ENCODE data around the gene PERCC1. TPM values are rescaled to one million over a fixed set of nuclear protein-coding genes. Genes with fewer than 3 reads are reported as not detected.

The PERCC1 gene
- total RNA-seq, 2 experiments from 2014 or later = not detected

GRCh38 chr16:1443980-1444729, 13.3 kb downstream of the PERCC1 start, which contains the start of gene CCDC154:
Gene CCDC154 (minus strand): TSS chr16:1444556. CDS start chr16:1444322, 234 bp downstream.
- CTCF ChIA-PET (ENCODE audit: unreplicated experiment) = interaction anchor here (0.5 kb wide), 1 partner anchor 37 kb away, joined by 4 read pairs; no protein-coding TSS in a partner anchor
- Histone ChIP-seq H3K27ac (ENCODE audit: low read depth, low read length, poor library complexity, severe bottlenecking) (no peak within 1 kb of the TSS), H2AFZ (ENCODE audit: low read length) (no peak within 1 kb of the TSS), H3K4me3 (ENCODE audit: low read depth, low read length, poor library complexity, severe bottlenecking) (no peak within 1 kb of the TSS), H3K9me3 (ENCODE audit: low read length) (no peaks in the 10 kb centered on the region), H3K36me3 (ENCODE audit: insufficient read depth, low read length) (no peaks in the 10 kb centered on the region), H3K4me2 (ENCODE audit: low read length) (no peak within 1 kb of the TSS), H3K9me2 (ENCODE audit: insufficient read depth, low read length) (no peaks in the 10 kb centered on the region), H3K4me1 (ENCODE audit: insufficient read depth, low read length, poor library complexity, severe bottlenecking) (no peaks in the 10 kb centered on the region), H3K79me2 (ENCODE audit: insufficient read depth, low read depth, low read length) (no peaks in the 10 kb centered on the region), H4K20me1 (ENCODE audit: insufficient read depth, low read length) (no peaks in the 10 kb centered on the region)
- BruUV-seq (replicated peaks) = no TSS peak
- no peak for DNase-seq (ENCODE audit: low spot score)
- POLR2A ChIA-PET = no interaction called here
- TF ChIP-seq EZH2phosphoT487 (IDR thresholded peaks at IDR 0.05; ENCODE audit: borderline replicate concordance, low read depth, low read length) = no peak
- TF ChIP-seq CTCF (conservative IDR thresholded peaks at IDR 0.05; ENCODE audit: low read length) = no peak
- intact Hi-C loops (cut with micrococcal nuclease; ENCODE audit: unreplicated experiment) = no loop called here

- ChIA-PET CTCF (ENCODE audit: unreplicated experiment) (no interaction called here), POLR2A (no interaction called here)
- no TSS peak for BruUV-seq (replicated peaks)
- DNase-seq (ENCODE audit: low spot score) = no peak
- H3K27ac ChIP-seq (ENCODE audit: low read depth, low read length, poor library complexity, severe bottlenecking) = no peak overlapping the region
- TF ChIP-seq EZH2phosphoT487 (IDR thresholded peaks at IDR 0.05; ENCODE audit: borderline replicate concordance, low read depth, low read length) (no peak), CTCF (conservative IDR thresholded peaks at IDR 0.05; ENCODE audit: low read length) (no peak)
- H3K4me1 ChIP-seq (ENCODE audit: insufficient read depth, low read length, poor library complexity, severe bottlenecking) = no peaks in the 10 kb centered on the region
- intact Hi-C loops (cut with micrococcal nuclease; ENCODE audit: unreplicated experiment) = no loop called here
- no peak overlapping the region for H2AFZ ChIP-seq (ENCODE audit: low read length)
- H3K4me3 ChIP-seq (ENCODE audit: low read depth, low read length, poor library complexity, severe bottlenecking) = no peak overlapping the region
- no peaks in the 10 kb centered on the region for H4K20me1 ChIP-seq (ENCODE audit: insufficient read depth, low read length)
- H3K9me2 ChIP-seq (ENCODE audit: insufficient read depth, low read length) = no peaks in the 10 kb centered on the region
- no peaks in the 10 kb centered on the region for H3K9me3 ChIP-seq (ENCODE audit: low read length)
- H3K36me3 ChIP-seq (ENCODE audit: insufficient read depth, low read length) = no peaks in the 10 kb centered on the region
- no peak overlapping the region for H3K4me2 ChIP-seq (ENCODE audit: low read length)
- no peaks in the 10 kb centered on the region for H3K79me2 ChIP-seq (ENCODE audit: insufficient read depth, low read depth, low read length)
Measured at GRCh38 chr16:1444730-1445517, 14.0 kb downstream of the PERCC1 start.

All from OCI-LY7 (cell line).